Measurements from ENCODE around the gene ISYNA1. TPM values are rescaled to one million over a fixed set of nuclear protein-coding genes. Genes with fewer than 3 reads are reported as not detected.

Gene ISYNA1
- total RNA-seq, 1 donor from 2014 or later: 153 TPM

DNA sequence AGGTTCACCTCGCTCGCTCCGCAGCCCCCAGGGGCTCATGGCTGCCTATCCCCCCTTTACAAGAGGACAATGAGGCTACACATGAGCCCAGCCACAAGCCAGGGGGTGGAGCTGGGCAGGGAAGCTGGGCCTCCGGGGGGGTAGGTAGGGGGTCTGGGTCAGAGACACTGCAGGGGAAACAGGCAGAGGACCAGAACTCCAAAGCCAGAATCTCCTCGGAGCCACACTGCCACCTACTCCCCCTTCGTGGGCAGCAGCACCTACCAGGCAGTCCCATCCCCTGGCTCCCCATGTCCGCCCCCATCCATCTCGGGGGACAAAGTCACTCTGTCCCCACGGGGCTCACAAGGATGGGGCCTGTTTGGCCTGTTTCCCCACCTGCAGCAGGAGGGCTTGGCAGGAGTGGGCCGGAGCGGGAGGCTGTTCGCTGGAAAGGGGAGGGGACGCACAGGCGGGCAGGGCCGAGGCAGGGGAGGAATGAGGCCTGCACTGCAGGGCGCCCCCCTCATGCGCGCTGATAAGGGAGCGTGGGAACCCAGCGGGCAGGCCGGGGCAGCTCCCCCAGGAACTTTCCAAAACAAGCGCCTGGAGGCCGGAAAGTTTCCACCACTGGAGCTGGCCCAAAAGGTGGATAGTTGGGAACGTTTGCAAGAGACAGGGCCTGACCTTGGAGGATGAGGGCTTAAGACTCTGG, 545 bp upstream of the ISYNA1 start:
- H3K9ac ChIP-seq (ENCODE audit: low read length): no peak overlapping the region
- Mint-ChIP-seq H3K9me3 (ENCODE audit: unreplicated experiment) (no peaks in the 10 kb centered on the region), H3K4me3 (ENCODE audit: unreplicated experiment) (peak overlapping the region; percentile 66), H3K27me3 (ENCODE audit: low read depth, unreplicated experiment) (no peaks in the 10 kb centered on the region), H3K4me1 (ENCODE audit: low read depth, unreplicated experiment) (peaks cover 23% of the 10 kb centered on the region), H3K36me3 (ENCODE audit: low read depth, unreplicated experiment) (peaks cover 11% of the 10 kb centered on the region), H3K27ac (ENCODE audit: unreplicated experiment) (peak overlapping the region; percentile 84)
- H4K20me1 ChIP-seq (ENCODE audit: insufficient read depth, low read length): peaks cover 54% of the 10 kb centered on the region
- FAIRE-seq: no peak
- peak overlapping the region; percentile 88 for H3K4me2 ChIP-seq (ENCODE audit: low read length)
- no peak overlapping the region for H3K4me3 ChIP-seq (ENCODE audit: insufficient read depth, low read depth, low read length)
- peaks cover 11% of the 10 kb centered on the region for H3K79me2 ChIP-seq (ENCODE audit: insufficient read depth, low read length)
- H3K9me3 ChIP-seq (ENCODE audit: insufficient read depth, low read depth, low read length): no peaks in the 10 kb centered on the region
- no peak overlapping the region for H3K27ac ChIP-seq (ENCODE audit: low read depth, low read length)
- peaks cover 31% of the 10 kb centered on the region for H3K4me1 ChIP-seq (ENCODE audit: insufficient read depth, low read length)
- H3K27me3 ChIP-seq (ENCODE audit: insufficient read depth, low read length): no peaks in the 10 kb centered on the region
- no peaks in the 10 kb centered on the region for H3K36me3 ChIP-seq (ENCODE audit: insufficient read depth, low read length)
- TF ChIP-seq CTCF (IDR thresholded peaks at IDR 0.05; ENCODE audit: insufficient read depth, low read depth, low read length) (no peak), EZH2 (IDR thresholded peaks at IDR 0.05; ENCODE audit: insufficient read depth, low read length) (no peak)
- H2AFZ ChIP-seq (ENCODE audit: low read depth, low read length): no peak overlapping the region
- DNase-seq (ENCODE audit: low read depth): no peak

GRCh38 chr19:18436671-18437490, 1.1 kb downstream of the ISYNA1 start:
- Histone ChIP-seq H2AFZ (ENCODE audit: low read depth, low read length) (no peak overlapping the region), H3K4me1 (ENCODE audit: insufficient read depth, low read length) (peaks cover 37% of the 10 kb centered on the region)
- FAIRE-seq: no peak

More at GRCh38 chr19:18436671-18437490, 1.1 kb downstream of the ISYNA1 start:
- Mint-ChIP-seq H3K9me3 (ENCODE audit: unreplicated experiment) (no peaks in the 10 kb centered on the region), H3K4me3 (ENCODE audit: unreplicated experiment) (peak overlapping the region; percentile 82), H3K36me3 (ENCODE audit: low read depth, unreplicated experiment) (peaks cover 3% of the 10 kb centered on the region), H3K27me3 (ENCODE audit: low read depth, unreplicated experiment) (no peaks in the 10 kb centered on the region), H3K27ac (ENCODE audit: unreplicated experiment) (peak overlapping the region; percentile 77), H3K4me1 (ENCODE audit: low read depth, unreplicated experiment) (peaks cover 19% of the 10 kb centered on the region)
- DNase-seq (ENCODE audit: low read depth): peak; percentile 66
- H3K4me3 ChIP-seq (ENCODE audit: insufficient read depth, low read depth, low read length): peak overlapping the region; percentile 28
- H3K79me2 ChIP-seq (ENCODE audit: insufficient read depth, low read length): peaks cover 11% of the 10 kb centered on the region
- H3K27me3 ChIP-seq (ENCODE audit: insufficient read depth, low read length): no peaks in the 10 kb centered on the region
- H3K36me3 ChIP-seq (ENCODE audit: insufficient read depth, low read length): no peaks in the 10 kb centered on the region
- peak overlapping the region; percentile 84 for H3K4me2 ChIP-seq (ENCODE audit: low read length)
- no peaks in the 10 kb centered on the region for H3K9me3 ChIP-seq (ENCODE audit: insufficient read depth, low read depth, low read length)
- no peak for TF ChIP-seq EZH2 (IDR thresholded peaks at IDR 0.05; ENCODE audit: insufficient read depth, low read length)
- TF ChIP-seq CTCF (IDR thresholded peaks at IDR 0.05; ENCODE audit: insufficient read depth, low read depth, low read length): no peak
- peak overlapping the region; percentile 41 for H3K9ac ChIP-seq (ENCODE audit: low read length)
- peaks cover 41% of the 10 kb centered on the region for H4K20me1 ChIP-seq (ENCODE audit: insufficient read depth, low read length)
- H3K27ac ChIP-seq (ENCODE audit: low read depth, low read length): no peak overlapping the region

Measured in astrocyte (in vitro differentiated cells and primary cell).